HCEC 1CT (cell line): ENCODE data around the gene LSM5.
A peak's percentile ranks its signal among the peaks of the same experiment; 100 is the strongest.

Source experiments
- DNase-seq: peaks from one replicate; pipeline ENCODE4 v3.0.0-alpha.2; 2017

LSM5 gene

GRCh38 chr7:32490127-32490796, at the start of gene LSM5:
LSM5 (minus strand) TSS chr7:32490380; CDS start chr7:32490365, 15 bp downstream.
- peak; percentile 92 for DNase-seq

DNA sequence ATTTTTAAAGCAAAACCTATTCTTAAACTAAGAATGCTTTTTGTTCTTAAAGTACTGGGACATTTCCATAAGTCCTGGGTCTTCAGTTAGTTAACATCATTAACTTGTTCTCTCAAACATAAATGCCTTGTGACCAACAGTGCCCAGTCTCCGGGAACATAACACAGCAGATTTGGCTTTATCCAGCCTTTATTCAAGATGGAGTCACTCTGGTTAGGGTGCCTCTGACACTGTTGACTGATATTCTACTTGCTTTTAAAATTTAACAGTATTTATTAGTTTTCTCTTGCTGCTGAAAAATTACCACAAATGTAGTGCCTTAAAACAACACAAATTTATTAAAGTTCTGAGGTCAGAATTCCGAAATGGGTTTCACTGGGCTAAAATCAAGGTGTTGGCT, 49.2 kb upstream of the LSM5 start:
- no peak for DNase-seq

- no peak for DNase-seq
These were observed 47.6 kb upstream of the LSM5 start for GRCh38 chr7:32537760-32538159.

- peak; percentile 71 for DNase-seq
These were observed 46.4 kb upstream of the LSM5 start for GRCh38 chr7:32536585-32536984.

DNA sequence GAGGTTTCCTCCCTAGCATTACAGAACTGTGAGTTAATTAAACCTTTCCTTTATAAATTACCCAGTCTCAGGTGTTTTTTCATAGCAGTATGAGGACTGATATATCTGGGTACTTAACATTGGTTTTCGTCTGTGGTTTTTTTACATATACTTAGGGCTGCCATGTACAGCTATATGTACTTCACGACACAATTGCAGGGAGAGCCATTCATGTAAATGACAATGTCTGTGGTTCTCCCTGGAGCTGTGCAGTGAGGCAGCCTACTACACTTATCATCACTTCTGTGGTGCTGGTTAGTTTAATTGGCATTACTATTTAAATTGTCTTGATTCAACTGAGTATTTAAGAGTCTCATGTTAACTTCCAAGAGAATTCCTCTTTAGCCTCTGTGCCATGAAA, 45.8 kb upstream of the LSM5 start:
- DNase-seq, result no peak

GRCh38 chr7:32535162-32535702, 45.1 kb upstream of the LSM5 start:
- DNase-seq, result no peak

DNA sequence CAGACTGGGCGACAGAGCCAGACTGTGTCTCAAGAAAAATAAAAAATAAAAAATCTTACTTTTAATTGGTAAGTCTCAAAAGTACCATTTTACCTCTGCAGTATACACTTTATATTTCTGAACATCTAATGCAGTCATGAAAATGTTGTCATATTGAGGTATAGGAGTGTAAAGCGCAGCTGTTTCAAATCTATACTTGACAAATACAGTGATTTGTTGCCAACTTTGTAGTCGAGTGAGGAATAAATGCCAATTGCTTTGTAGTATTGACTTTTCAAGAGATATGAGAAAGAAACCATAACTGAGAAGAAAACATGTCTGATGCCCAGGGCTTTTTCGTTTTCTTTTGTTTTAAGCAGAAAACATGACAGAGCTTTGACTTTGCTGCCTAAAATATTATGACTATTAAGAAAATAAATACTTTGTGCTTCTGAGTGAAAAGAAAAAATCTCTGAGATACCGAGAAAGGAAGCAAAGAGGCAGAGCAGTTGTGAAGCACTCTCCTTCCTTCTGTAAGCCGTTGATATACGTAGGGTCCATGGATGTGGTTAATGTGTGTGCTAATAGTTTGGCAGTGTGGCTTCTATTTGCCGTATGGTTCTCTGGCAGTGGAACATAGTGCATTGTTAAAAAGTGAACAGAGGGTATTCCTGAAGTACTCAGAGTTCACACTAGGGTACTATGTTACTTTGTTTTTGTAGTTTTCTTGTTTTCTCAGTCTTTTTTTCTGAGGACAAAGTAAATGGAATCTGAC, 43.3 kb upstream of the LSM5 start:
- DNase-seq, result no peak

DNA sequence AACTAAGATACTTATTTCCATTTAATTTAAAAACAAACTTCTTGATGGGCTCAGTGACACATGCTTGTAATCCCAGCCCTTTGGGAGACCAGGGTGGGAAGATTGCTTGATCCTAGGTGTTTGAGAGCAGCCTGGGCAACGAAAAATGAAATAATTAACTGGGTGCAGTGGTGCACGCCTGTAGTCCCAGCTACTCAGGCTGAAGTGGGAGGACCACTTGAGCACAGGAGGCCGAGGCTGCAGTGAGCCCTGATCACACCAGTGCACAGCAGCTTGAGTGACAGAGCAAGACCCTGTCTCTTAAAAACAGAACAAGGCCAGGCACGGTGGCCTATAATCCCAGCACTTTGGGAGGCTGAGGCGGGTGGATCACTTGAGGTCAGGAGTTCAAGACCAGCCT, 42.5 kb upstream of the LSM5 start:
- no peak for DNase-seq

- no peak for DNase-seq
These were observed 41.9 kb upstream of the LSM5 start for GRCh38 chr7:32532086-32532485.

- DNase-seq, result no peak
These were observed 41.2 kb upstream of the LSM5 start for GRCh38 chr7:32531402-32531801.

- DNase-seq, result no peak
These were observed 35.7 kb upstream of the LSM5 start for GRCh38 chr7:32525839-32526238.

DNA sequence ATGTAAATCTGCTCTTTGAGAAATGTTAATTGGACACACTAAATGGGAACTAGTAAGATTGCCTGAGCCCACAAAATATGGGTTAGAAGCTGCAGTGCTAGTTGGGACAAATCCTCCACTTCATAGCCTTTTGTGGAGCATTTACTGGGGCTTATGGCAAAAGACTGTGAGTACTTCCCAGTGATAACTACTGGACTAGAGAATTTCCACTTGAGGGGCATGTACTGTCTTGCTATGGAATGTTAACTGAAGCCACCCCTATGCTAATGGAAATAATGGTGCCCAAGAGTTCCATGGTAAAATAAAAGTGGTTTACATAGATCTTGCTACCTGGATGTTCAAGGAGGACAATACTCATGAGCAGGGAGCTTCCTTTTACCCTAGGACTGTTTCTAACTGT, 34.5 kb upstream of the LSM5 start:
- no peak for DNase-seq

DNA sequence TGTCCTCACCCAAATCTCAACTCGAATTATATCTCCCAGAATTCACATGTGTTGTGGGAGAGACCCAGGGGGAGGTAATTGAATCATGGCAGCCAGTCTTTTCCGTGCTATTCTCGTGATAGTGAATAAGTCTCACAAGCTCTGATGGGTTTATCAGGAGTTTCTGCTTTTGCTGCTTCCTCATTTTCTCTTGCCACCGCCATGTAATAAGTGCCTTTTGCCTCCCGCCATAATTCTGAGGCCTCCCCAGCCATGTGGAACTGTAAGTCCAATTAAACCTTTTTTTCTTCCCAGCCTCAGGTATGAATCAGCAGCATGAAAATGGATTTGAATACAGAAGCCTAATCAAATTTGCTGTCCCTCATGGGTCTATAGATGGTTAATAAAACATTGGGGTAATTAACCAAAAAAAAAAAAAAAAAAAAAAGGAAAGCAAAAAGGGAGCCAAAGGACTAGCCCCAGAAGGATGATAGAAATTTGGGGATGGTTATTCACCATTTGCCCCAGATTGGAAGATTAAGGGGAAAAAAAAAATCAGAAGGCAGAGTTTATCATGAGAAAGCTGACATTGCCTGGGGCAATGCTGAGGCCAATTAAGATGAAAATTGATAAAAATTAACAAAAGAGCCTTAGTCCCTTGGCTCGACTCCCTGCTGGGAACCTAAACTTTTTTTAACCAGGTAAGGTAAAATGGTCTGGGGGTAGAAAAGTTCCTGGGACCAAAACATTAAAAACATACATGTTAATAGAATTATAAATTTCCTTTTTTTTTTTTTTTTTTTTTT, 32.8 kb upstream of the LSM5 start:
- DNase-seq, result no peak

DNA sequence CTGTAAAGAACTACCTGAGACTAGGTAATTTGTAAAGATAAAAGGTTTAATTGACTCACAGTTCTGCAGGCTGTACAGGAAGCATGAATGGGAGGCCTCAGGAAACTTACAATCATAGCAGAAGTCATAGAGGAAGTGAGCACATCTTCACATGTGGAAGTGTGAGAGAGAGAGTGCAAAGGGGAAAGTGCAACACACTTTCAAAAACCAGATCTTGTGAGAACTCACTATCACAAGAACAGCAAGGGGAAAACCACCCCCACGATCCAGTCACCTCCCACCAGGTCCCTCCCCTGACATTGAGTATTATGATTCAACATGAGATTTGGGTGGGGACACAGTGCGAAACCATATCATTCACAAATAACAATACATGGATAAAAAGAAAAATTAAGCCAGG, 29.6 kb upstream of the LSM5 start:
- DNase-seq, result no peak

GRCh38 chr7:32518534-32519140, 28.5 kb upstream of the LSM5 start:
- peak; percentile 37 for DNase-seq

DNA sequence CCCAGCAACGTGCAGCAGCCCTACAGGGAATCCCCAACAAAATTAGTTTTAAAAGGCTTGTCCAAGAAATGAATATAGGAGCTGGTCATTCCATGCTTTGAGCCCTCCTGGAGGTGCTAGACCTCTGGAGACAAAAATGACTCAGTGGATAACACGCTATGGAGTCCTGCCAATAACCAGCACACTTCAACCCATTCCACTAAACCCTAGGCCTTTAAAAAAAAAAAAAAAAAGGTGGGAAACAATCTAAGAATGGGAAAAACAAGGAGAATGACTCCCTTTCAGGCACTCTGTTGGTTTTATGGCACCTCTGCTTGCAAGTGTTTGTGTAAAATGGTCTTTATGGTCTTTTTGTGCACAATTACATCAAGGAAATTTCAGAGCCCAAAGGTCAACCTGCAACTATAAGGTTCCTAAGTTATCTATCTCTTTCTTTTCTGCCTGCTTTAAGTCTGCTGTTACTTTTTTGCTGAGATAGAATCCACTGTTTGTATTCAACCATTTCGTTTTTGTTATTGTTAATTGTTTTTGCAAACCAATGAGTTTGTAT, 26.4 kb upstream of the LSM5 start:
- no peak for DNase-seq

GRCh38 chr7:32515890-32516550, 25.8 kb upstream of the LSM5 start:
- DNase-seq, result no peak

DNA sequence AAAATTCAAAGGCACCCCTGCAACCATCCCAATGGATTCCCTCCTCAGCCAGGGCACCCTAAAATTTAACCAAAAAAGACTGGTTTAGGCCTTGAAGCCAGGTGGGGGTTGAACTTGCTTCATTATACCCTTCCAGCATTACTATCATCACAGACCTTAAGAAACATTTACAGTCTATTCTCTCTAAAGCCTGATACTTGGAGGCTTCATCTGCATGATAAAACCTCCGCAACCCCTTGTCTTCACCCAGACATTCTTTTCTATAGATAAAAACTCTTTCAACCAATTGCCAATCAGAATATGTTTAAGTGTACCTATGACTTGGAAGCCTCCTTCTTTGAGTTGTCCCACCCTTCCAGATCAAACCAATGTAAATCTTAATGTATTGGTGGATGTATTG, 23.0 kb upstream of the LSM5 start:
- DNase-seq, result no peak

- DNase-seq, result no peak
These were observed 21.6 kb upstream of the LSM5 start for GRCh38 chr7:32511791-32512190.

- DNase-seq, result peak; percentile 88
These were observed 17.2 kb upstream of the LSM5 start for GRCh38 chr7:32507414-32507813.

DNA sequence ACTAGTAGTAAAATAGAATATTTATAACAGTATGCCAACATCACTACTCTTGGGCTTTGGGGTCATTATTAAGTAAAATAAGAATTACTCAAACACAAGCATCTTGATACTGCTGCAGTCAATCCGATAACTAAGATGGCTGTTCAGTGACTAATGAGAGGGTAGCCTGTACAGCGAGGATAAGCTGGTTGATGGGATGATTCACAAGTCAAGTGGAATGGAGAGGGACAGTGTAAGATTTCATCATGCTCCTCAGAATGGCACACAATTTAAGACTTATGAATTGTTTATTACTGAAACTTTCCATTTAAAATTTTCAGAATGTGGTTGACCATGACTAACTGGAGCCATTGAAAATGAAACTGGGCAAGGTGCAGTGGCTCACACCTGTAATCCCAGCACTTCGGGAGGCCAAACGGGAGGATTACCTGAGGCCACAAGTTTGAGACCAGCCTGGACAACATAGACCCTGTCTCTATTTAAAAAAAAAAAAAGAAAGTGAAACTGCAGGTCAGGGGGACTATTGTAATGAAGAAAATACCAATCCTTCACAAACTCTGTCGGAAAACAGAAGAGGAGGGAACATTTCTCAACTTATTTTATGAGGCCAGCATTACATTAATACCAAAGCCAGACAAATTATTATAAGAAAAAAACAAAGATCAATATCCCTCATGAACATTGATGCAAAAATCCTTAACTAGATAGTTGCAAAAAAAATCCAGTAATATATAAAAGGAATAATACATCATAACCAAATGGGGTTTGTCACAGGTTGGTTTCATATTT, 16.3 kb upstream of the LSM5 start:
- peak; percentile 97 for DNase-seq
